Measurements from ENCODE around the gene IL36B.

- no peak for TF ChIP-seq CTCF (IDR thresholded peaks at IDR 0.05)
- TF ChIP-seq ZFX (IDR thresholded peaks at IDR 0.05; ENCODE audit: borderline replicate concordance), result no peak
Observed at GRCh38 chr2:113052396-113052917, at the start of gene IL36B.

All from 22Rv1 (cell line).